Adrenal gland (tissue), 12 donors: ENCODE measurements around the gene DENND10. TPM values are rescaled to one million over a fixed set of nuclear protein-coding genes. Genes with fewer than 3 reads are reported as not detected.
"Not testable (repeated sequence)": the region's sequence is repeated elsewhere in the genome, so short reads cannot be mapped to it uniquely, and the experiment has no call there.

Source experiments
- DNase-seq, 7 donors: peaks; one replicate each; pipeline ENCODE4 v3.0.0-alpha.2; 2019 to 2020
- H3K27ac ChIP-seq, 5 donors: fragments of 200-600 bp; sonication (generic) in 4 of 5; 1 replicate in 3 of 5; 2 replicates in 2 of 5; pipeline versions ENCODE4 v1.5.1 to v1.8.0; 2016 to 2020; ENCODE audit warnings: mild to moderate bottlenecking in 1 of 5
- H3K27me3 ChIP-seq: fragments of 200-600 bp; 2 replicates; pipeline ENCODE4 v1.8.0; 2021
- H3K36me3 ChIP-seq, 2 donors: fragments of 200-600 bp; replicated peaks in 1 of 2; 1 replicate in 1 of 2; 2 replicates in 1 of 2; pipeline versions ENCODE4 v1.5.1 to v1.8.0; 2018 to 2022
- H3K4me1 ChIP-seq, 2 donors: fragments of 200-600 bp; replicated peaks in 1 of 2; 1 replicate in 1 of 2; 2 replicates in 1 of 2; pipeline versions ENCODE4 v1.5.1 to v1.8.0; 2018 to 2021
- H3K4me3 ChIP-seq, 4 donors: fragments of 200-600 bp; sonication (generic) in 3 of 4; one replicate each; pipeline ENCODE4 v1.5.1; 2016 to 2018
- H3K9me3 ChIP-seq, 3 donors: fragments of 200-600 bp; sonication (generic) in 1 of 3; replicated peaks in 1 of 3; 1 replicate in 2 of 3; 2 replicates in 1 of 3; pipeline versions ENCODE4 v1.5.1 to v1.8.0; 2016 to 2021
- POLR2A ChIP-seq, 2 donors: fragments of 450-650 bp; IDR thresholded peaks; one replicate each; pipeline ENCODE4 v1.6.1; 2017; ENCODE audit warnings: antibody characterized with exemption in 2 of 2, mild to moderate bottlenecking in 2 of 2, moderate library complexity in 1 of 2
- WGBS, 4 donors: extraction: QIAGEN DNeasy Blood & Tissue Kit in 2 of 4; methylation state at CpG; one replicate each; pipeline versions ENCODE4 v1.1.5 to v1.1.7; 2013 to 2017; 5-methylcytosine and 5-hydroxymethylcytosine counted together
- intact Hi-C, 2 donors: fragments of 100-400 bp; cut with DNase I; formaldehyde crosslinking; loops; one replicate each; pipeline versions ENCODE4 v1.14.1 to v1.15.0; 2022 to 2023
- polyA plus RNA-seq, 3 donors: library from polyadenylated mRNA; stranded (reverse); fragments of 200-250 nt in 2 of 3; fragments of 350-450 nt in 1 of 3; fragmentation: Illumina TruSeq in 1 of 3; extraction: RNeasy Lipid Tissue Mini Kit (QIAGEN cat#74804) in 1 of 3; gene quantifications; one replicate each; pipeline ENCODE4 v1.2.3, GENCODE V29; 2013 to 2014
- total RNA-seq, 9 donors: library from RNA; depleted of rRNA in 4 of 9; stranded (reverse); fragments of >200 nt in 4 of 9; fragments of 120-200 nt in 1 of 9; fragmentation: NEBNext Ultra II Directional in 1 of 9; extraction: Animal tissue kit (Norgen Biotek cat#: 25700) in 1 of 9; gene quantifications; one replicate each; pipeline versions ENCODE4 v1.1.0 to v1.2.4, GENCODE V29; 2013 to 2023
- TF ChIP-seq, protein P1 (sequence below), 6 experiments: fragments of 450-650 bp in 4 of 6; fragments of 200-600 bp in 2 of 6; sonication (generic) in 1 of 6; IDR thresholded peaks; 1 replicate in 5 of 6; 2 replicates in 1 of 6; pipeline versions ENCODE4 v1.5.1 to v1.8.0; 2016 to 2021; ENCODE audit warnings: antibody characterized with exemption in 6 of 6, mild to moderate bottlenecking in 2 of 6, moderate library complexity in 1 of 6
- donor health status: healthy with polysubstance abuse.
- donor health status: Bipolar disorder and iron deficiency.
- donor health status: DM: yes; HTN: yes; CAD: no.
- donor health status: DM: no; HTN: no; CAD: no.
- donor health status: DM: no; HTN: no; CAD: no.
- donor health status: DM: yes; HTN: yes; CAD: no.

Gene DENND10
- total and polyA plus RNA-seq, 12 donors, result 10.3 to 65.3 (median 41.9) TPM

DNA sequence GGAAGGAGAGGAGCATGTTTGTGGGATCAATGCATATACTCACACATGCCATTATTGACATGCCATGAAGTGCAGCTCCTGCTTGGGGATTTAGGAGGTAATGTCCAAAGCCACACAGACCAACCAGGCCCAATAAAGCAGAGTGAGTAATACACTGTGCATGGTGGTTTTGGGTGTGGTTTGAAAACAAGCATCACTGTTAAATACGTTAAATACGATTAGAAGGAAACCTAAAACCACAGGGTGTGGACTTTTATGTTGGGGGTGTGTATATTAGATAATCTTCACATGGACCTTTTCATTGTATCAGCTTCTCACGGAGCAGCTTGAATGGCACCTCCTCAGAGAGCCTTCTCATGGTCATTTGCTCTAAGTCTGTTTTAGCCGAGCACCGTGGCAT lies 12.9 kb upstream of the DENND10 start:
- peak in 1 of 7 donors; percentile 29 for DNase-seq
- H3K4me1 ChIP-seq, result no peaks in the 10 kb centered on the region
- 68 to 82% (median 78%) methylated on average over 5 of the region's 5 CpGs for WGBS, 4 donors
- H3K4me3 ChIP-seq, result no peak overlapping the region
- no peaks in the 10 kb centered on the region for H3K36me3 ChIP-seq
- H3K9me3 ChIP-seq, result no peaks in the 10 kb centered on the region
- intact Hi-C loops, result no loop called here
- no peaks in the 10 kb centered on the region for H3K27me3 ChIP-seq
- TF ChIP-seq POLR2A (IDR thresholded peaks at IDR 0.05), result no peak
- TF ChIP-seq, protein P1, sequence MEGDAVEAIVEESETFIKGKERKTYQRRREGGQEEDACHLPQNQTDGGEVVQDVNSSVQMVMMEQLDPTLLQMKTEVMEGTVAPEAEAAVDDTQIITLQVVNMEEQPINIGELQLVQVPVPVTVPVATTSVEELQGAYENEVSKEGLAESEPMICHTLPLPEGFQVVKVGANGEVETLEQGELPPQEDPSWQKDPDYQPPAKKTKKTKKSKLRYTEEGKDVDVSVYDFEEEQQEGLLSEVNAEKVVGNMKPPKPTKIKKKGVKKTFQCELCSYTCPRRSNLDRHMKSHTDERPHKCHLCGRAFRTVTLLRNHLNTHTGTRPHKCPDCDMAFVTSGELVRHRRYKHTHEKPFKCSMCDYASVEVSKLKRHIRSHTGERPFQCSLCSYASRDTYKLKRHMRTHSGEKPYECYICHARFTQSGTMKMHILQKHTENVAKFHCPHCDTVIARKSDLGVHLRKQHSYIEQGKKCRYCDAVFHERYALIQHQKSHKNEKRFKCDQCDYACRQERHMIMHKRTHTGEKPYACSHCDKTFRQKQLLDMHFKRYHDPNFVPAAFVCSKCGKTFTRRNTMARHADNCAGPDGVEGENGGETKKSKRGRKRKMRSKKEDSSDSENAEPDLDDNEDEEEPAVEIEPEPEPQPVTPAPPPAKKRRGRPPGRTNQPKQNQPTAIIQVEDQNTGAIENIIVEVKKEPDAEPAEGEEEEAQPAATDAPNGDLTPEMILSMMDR (IDR thresholded peaks at IDR 0.05), result no peak
- no peak overlapping the region for H3K27ac ChIP-seq

DNA sequence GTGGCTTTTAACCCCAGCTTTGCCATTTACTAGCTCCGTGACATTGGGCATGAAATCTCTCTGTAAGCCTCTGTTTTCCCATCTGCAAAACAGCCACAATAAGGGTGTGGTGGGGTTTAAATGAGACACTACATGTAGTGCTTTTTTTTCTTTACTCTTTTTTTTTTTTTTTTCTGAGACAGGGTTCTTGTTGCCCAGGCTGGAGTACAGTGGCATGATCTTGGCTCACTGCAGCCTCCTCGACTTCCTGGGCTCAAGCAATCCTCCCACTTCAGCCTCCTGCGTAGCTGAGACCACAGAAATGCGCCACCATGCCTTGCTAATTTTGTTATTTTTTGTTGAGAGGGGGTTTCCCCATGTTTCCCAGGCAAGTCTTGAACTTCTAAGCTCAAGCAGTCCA lies 8.3 kb upstream of the DENND10 start:
- Histone ChIP-seq H3K4me3 (no peak overlapping the region), H3K4me1 (no peaks in the 10 kb centered on the region), H3K27me3 (no peaks in the 10 kb centered on the region), H3K36me3 (no peaks in the 10 kb centered on the region), H3K9me3 (no peaks in the 10 kb centered on the region), H3K27ac (no peak overlapping the region)
- TF ChIP-seq, protein P1 (IDR thresholded peaks at IDR 0.05), result no peak
- no peak for TF ChIP-seq POLR2A (IDR thresholded peaks at IDR 0.05)
- DNase-seq, result no peak
- intact Hi-C loops, result no loop called here
- 61 to 90% (median 79%) methylated on average over 4 of the region's 4 CpGs for WGBS, 4 donors

DNA sequence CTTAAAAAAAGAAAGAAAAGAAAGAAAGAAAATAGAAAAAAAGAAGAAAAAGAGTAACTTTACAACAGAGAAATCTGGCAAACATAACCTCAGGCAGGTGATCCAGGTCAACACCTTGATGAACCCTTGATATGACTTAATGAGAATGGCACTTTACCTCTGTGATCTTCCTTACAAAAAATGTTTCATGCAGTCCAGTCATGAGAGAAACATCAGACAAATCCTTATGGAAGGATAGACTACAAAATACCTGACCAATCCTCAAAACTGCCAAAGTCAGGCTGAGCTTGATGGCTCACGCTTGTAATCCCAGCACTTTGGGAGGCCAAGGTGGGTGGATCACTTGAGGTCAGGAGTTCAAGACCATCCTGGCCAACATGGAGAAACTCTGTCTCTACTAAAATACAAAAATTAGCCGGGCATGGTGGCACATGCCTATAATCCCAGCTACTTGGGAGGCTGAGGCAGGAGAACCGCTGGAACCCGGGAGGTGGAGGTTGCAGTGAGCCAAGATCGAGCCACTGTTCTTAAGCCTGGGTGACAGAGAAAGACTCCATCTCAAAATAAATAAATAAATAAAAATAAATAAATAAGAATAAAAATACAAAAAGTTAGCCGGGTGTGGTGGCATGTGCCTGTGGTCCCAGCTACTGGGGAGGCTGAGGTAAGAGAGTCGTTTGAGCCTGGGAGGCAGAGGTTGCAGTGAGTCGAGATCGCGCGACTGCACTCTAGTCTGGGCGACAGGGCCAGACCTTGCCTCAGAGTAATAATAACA lies 7.1 kb upstream of the DENND10 start:
- intact Hi-C loops, H3K9me3 ChIP-seq, H3K36me3 ChIP-seq, H3K4me1 ChIP-seq, H3K27ac ChIP-seq, H3K27me3 ChIP-seq, H3K4me3 ChIP-seq: not testable (repeated sequence)
- 88 to 93% (median 90%) methylated on average over 12 of the region's 12 CpGs for WGBS, 4 donors
- DNase-seq, result peak in 1 of 7 donors; percentile 3

DNA sequence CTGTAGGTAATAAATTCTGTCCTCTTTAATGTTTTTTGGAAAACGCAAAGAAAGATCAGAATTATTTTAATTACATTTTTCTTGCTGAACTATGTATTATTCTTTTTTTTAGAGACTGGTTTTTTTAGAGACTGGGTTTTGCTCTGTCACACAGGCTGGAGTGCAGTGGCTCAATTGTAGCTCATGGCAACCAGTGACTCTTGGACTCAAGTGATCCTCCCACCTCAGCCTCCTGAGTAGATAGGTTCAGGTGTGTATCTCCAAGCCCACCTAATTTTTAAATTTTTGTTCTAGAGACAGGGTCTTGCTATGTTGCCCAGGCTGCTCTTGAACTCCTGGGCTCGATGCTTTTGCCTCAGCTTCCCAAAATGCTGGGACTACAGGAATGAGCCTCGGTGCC lies 5.3 kb upstream of the DENND10 start:
- Histone ChIP-seq H3K27me3 (no peaks in the 10 kb centered on the region), H3K9me3 (no peaks in the 10 kb centered on the region), H3K4me1 (no peaks in the 10 kb centered on the region), H3K36me3 (no peaks in the 10 kb centered on the region), H3K4me3 (no peak overlapping the region), H3K27ac (no peak overlapping the region)
- no peak for TF ChIP-seq POLR2A (IDR thresholded peaks at IDR 0.05)
- TF ChIP-seq, protein P1 (IDR thresholded peaks at IDR 0.05), result no peak
- no peak for DNase-seq
- 89 to 96% (median 94%) methylated on average over 3 of the region's 3 CpGs for WGBS, 4 donors
- intact Hi-C loops, result no loop called here
